ENCODE data around the gene P4HA2.

Gene P4HA2

DNA sequence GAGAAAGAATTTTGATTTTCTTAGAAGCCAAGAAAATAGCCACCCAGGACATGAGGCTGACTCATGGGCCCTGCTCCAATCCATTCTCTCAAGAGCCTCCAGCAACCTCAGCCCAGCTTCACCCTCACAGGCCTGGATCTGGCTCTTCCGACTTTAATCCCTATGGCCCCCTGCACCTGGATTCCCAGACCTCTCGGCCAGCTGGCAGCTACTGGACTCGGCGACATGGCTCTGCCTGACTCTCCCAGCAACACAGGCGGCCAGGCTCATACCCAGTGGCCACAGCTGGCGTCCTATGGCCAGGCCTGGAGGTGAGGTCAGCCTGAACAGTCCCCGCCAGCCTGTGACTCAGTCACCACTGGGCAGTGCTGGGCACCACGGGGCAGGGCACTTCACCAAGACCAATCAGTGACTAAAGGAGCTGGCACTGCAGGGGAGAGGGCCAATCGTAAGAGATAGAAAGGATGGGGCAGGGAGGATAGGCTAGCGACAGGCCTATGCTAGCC lies 23.6 kb upstream of the P4HA2 start:
- TF ChIP-seq TAF1 (IDR thresholded peaks at IDR 0.05; ENCODE audit: borderline replicate concordance, insufficient read depth, low read length) (no peak), REST (IDR thresholded peaks at IDR 0.05; ENCODE audit: insufficient read depth in 1 of 2, low read depth in 2 of 2, low read length in 2 of 2) (no peak), SIN3A (IDR thresholded peaks at IDR 0.05; ENCODE audit: borderline replicate concordance, insufficient read depth, low read length) (no peak), POLR2AphosphoS5 (IDR thresholded peaks at IDR 0.05; ENCODE audit: low read depth, low read length) (no peak), FOXP2 (optimal IDR thresholded peaks at IDR 0.05; ENCODE audit: borderline replicate concordance, extremely low read depth, extremely low read length, insufficient read depth) (no peak)

DNA sequence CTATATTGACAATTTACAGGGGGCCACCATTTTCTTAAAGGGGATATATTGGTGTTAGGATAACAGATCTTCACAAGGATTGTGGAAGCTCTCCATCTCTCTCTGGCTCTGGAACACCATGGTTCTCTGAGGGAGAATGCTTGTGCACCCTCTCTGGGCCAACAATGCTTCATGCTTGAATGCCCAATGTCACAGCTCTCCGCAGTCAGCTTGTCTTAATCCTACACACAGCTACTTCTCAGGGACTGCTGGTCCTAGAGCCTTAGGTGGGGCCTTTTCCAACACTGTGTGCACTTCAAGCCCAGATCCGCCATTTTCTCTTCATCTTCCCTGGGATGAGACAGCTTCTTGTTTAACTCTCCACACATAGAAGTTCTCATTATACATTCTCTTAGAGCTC lies 22.9 kb upstream of the P4HA2 start:
- TF ChIP-seq SIN3A (IDR thresholded peaks at IDR 0.05; ENCODE audit: borderline replicate concordance, insufficient read depth, low read length) (no peak), REST (IDR thresholded peaks at IDR 0.05; ENCODE audit: insufficient read depth in 1 of 2, low read depth in 2 of 2, low read length in 2 of 2) (no peak), TAF1 (IDR thresholded peaks at IDR 0.05; ENCODE audit: borderline replicate concordance, insufficient read depth, low read length) (no peak), FOXP2 (optimal IDR thresholded peaks at IDR 0.05; ENCODE audit: borderline replicate concordance, extremely low read depth, extremely low read length, insufficient read depth) (no peak), POLR2AphosphoS5 (IDR thresholded peaks at IDR 0.05; ENCODE audit: low read depth, low read length) (no peak)

GRCh38 chr5:132246806-132247205 lies 19.2 kb upstream of the P4HA2 start:
- TF ChIP-seq SIN3A (IDR thresholded peaks at IDR 0.05; ENCODE audit: borderline replicate concordance, insufficient read depth, low read length) (no peak), REST (IDR thresholded peaks at IDR 0.05; ENCODE audit: insufficient read depth in 1 of 2, low read depth in 2 of 2, low read length in 2 of 2) (no peak), FOXP2 (optimal IDR thresholded peaks at IDR 0.05; ENCODE audit: borderline replicate concordance, extremely low read depth, extremely low read length, insufficient read depth) (no peak), TAF1 (IDR thresholded peaks at IDR 0.05; ENCODE audit: borderline replicate concordance, insufficient read depth, low read length) (no peak), POLR2AphosphoS5 (IDR thresholded peaks at IDR 0.05; ENCODE audit: low read depth, low read length) (no peak)

DNA sequence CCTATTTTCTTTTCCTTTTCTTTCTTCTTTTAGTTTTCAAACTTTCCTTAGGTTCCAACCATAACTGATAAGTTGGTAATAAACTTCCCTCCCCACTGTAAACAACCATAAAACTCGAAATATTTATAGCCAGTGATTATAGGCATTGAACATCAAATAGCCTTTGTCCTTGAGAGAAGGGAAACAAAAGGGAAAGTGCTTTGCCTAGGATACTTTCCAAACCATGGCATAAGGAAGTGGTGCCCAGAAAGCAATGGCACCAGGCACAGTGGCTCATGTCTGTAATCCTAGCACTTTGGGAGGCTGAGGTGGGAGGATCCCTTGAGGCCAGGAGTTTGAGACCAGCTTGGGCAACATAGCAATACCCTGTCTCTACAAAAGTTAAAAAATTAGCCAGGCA lies 17.9 kb upstream of the P4HA2 start:
- TF ChIP-seq SIN3A (IDR thresholded peaks at IDR 0.05; ENCODE audit: borderline replicate concordance, insufficient read depth, low read length) (no peak), POLR2AphosphoS5 (IDR thresholded peaks at IDR 0.05; ENCODE audit: low read depth, low read length) (no peak), REST (IDR thresholded peaks at IDR 0.05; ENCODE audit: insufficient read depth in 1 of 2, low read depth in 2 of 2, low read length in 2 of 2) (no peak), TAF1 (IDR thresholded peaks at IDR 0.05; ENCODE audit: borderline replicate concordance, insufficient read depth, low read length) (no peak), FOXP2 (optimal IDR thresholded peaks at IDR 0.05; ENCODE audit: borderline replicate concordance, extremely low read depth, extremely low read length, insufficient read depth) (no peak)
